NCI-H82 treated with DMSO at 0.1 percent for 48 hours (cell line): ENCODE measurements around the gene MB21D2.
"Not testable (repeated sequence)": the region's sequence is repeated elsewhere in the genome, so short reads cannot be mapped to it uniquely, and the experiment has no call there.

Source experiments
- DNase-seq: peaks from one replicate; lab custom pipeline; 2025; ENCODE audit not compliant: unreplicated experiment; lab: John Stamatoyannopoulos, UW

MB21D2 gene

GRCh38 chr3:192816351-192816750 is 101.3 kb downstream of the MB21D2 start:
- peak; percentile 25 for DNase-seq

GRCh38 chr3:192812743-192813383 is 104.8 kb downstream of the MB21D2 start:
- peak; percentile 20 for DNase-seq

- no peak for DNase-seq
These were observed 111.9 kb downstream of the MB21D2 start for GRCh38 chr3:192805711-192806110.

GRCh38 chr3:192804502-192804901 is 113.2 kb downstream of the MB21D2 start:
- no peak for DNase-seq

- DNase-seq = peak; percentile 78
These were observed 114.4 kb downstream of the MB21D2 start for GRCh38 chr3:192802957-192803899.

GRCh38 chr3:192801985-192802384 is 115.7 kb downstream of the MB21D2 start:
- DNase-seq = no peak

GRCh38 chr3:192799721-192800120 is 117.9 kb downstream of the MB21D2 start:
- DNase-seq = no peak

GRCh38 chr3:192795021-192795420 is 122.6 kb downstream of the MB21D2 start:
- no peak for DNase-seq

- no peak for DNase-seq
These were observed 123.4 kb downstream of the MB21D2 start for GRCh38 chr3:192794216-192794615.

- not testable (repeated sequence) for DNase-seq
These were observed 128.7 kb downstream of the MB21D2 start for GRCh38 chr3:192788816-192789515.

- DNase-seq = no peak
These were observed 139.1 kb downstream of the MB21D2 start for GRCh38 chr3:192778508-192778907.

- not testable (repeated sequence) for DNase-seq
These were observed 143.3 kb downstream of the MB21D2 start for GRCh38 chr3:192774341-192774740.

GRCh38 chr3:192772240-192772894 is 145.3 kb downstream of the MB21D2 start:
- no peak for DNase-seq

- DNase-seq = no peak
These were observed 159.0 kb downstream of the MB21D2 start for GRCh38 chr3:192758654-192759053.

- DNase-seq = no peak
These were observed 166.5 kb downstream of the MB21D2 start for GRCh38 chr3:192751148-192751547.

- DNase-seq = no peak
These were observed 167.5 kb downstream of the MB21D2 start for GRCh38 chr3:192750201-192750600.

GRCh38 chr3:192747746-192748145 is 169.9 kb downstream of the MB21D2 start:
- no peak for DNase-seq

GRCh38 chr3:192747145-192747544 is 170.5 kb downstream of the MB21D2 start:
- DNase-seq = no peak
